NCI-H526 treated with DMSO at 0.1 percent for 48 hours (cell line): ENCODE data around the gene RAD50.
"Not testable (repeated sequence)": the region's sequence is repeated elsewhere in the genome, so short reads cannot be mapped to it uniquely, and the experiment has no call there.

Experiments used
- DNase-seq: peaks from one replicate; lab custom pipeline; 2025; lab: John Stamatoyannopoulos, UW

The RAD50 gene

GRCh38 chr5:132557478-132558172 lies 848 bp downstream of the RAD50 start:
- DNase-seq: no peak

- no peak for DNase-seq
Observed at GRCh38 chr5:132559383-132560060, 2.7 kb downstream of the RAD50 start.

GRCh38 chr5:132561601-132562000 lies 4.8 kb downstream of the RAD50 start:
- no peak for DNase-seq

- not testable (repeated sequence) for DNase-seq
Observed at GRCh38 chr5:132564555-132564954, 7.8 kb downstream of the RAD50 start.

GRCh38 chr5:132566657-132567056 lies 9.9 kb downstream of the RAD50 start:
- no peak for DNase-seq

- no peak for DNase-seq
Observed at GRCh38 chr5:132576123-132576522, 19.3 kb downstream of the RAD50 start.

- not testable (repeated sequence) for DNase-seq
Observed at GRCh38 chr5:132584560-132584959, 27.8 kb downstream of the RAD50 start.

- no peak for DNase-seq
Observed at GRCh38 chr5:132586063-132586462, 29.3 kb downstream of the RAD50 start.

GRCh38 chr5:132589467-132589866 lies 32.7 kb downstream of the RAD50 start:
- DNase-seq: no peak

- no peak for DNase-seq
Observed at GRCh38 chr5:132591145-132591544, 34.4 kb downstream of the RAD50 start.

GRCh38 chr5:132592521-132592920 lies 35.7 kb downstream of the RAD50 start:
- DNase-seq: no peak

GRCh38 chr5:132594170-132594569 lies 37.4 kb downstream of the RAD50 start:
- no peak for DNase-seq

- no peak for DNase-seq
Observed at GRCh38 chr5:132595624-132596023, 38.8 kb downstream of the RAD50 start.

- DNase-seq: no peak
Observed at GRCh38 chr5:132601071-132601728, 44.4 kb downstream of the RAD50 start.

GRCh38 chr5:132607095-132607494 lies 50.3 kb downstream of the RAD50 start:
- DNase-seq: no peak

GRCh38 chr5:132608107-132608506 lies 51.3 kb downstream of the RAD50 start:
- DNase-seq: no peak

GRCh38 chr5:132611965-132612364 lies 55.2 kb downstream of the RAD50 start:
- DNase-seq: no peak

GRCh38 chr5:132612846-132613245 lies 56.1 kb downstream of the RAD50 start:
- no peak for DNase-seq

GRCh38 chr5:132621699-132622098 lies 64.9 kb downstream of the RAD50 start:
- DNase-seq: no peak

- no peak for DNase-seq
Observed at GRCh38 chr5:132622608-132623007, 65.8 kb downstream of the RAD50 start.

GRCh38 chr5:132627470-132627869 lies 70.7 kb downstream of the RAD50 start:
- DNase-seq: no peak

GRCh38 chr5:132628814-132629213 lies 72.0 kb downstream of the RAD50 start:
- DNase-seq: no peak
